Myometrial cell (primary cell): ENCODE results near the gene CSTB. TPM values are rescaled to one million over a fixed set of nuclear protein-coding genes. Genes with fewer than 3 reads are reported as not detected.

Experiments
- total RNA-seq: library from RNA; depleted of rRNA; stranded (reverse); fragments of >200 nt; gene quantifications from 2 replicates; pipeline ENCODE4 v1.2.3, GENCODE V29; 2015

The CSTB gene
- 10.1 and 13.5 TPM in 2 replicates for total RNA-seq

GRCh38 chr21:43775795-43776430 lies at the start of gene CSTB:
Gene CSTB, minus strand, starts transcription at chr21:43776308. Its CDS starts 39 bp downstream, at chr21:43776269.

GRCh38 chr21:43789276-43790009 lies 13.3 kb upstream of the CSTB start, which contains the start of gene RRP1:
Gene RRP1, plus strand, starts transcription at chr21:43789577. Its CDS starts 53 bp downstream, at chr21:43789630.

Other genes with a start within 250 kb of the CSTB start
- gene HSF2BP, start 116.8 kb downstream of the CSTB start, total RNA-seq, result 2.7 and 4.3 TPM in 2 replicates
- gene RRP1B, start 116.7 kb downstream of the CSTB start, total RNA-seq, result 20.9 and 23.9 TPM in 2 replicates
- 154 and 187 TPM in 2 replicates for gene PDXK, start 57.2 kb downstream of the CSTB start, total RNA-seq
- gene RRP1, start 13.3 kb upstream of the CSTB start, total RNA-seq, result 20.8 and 24.3 TPM in 2 replicates
- 49.8 and 57.7 TPM in 2 replicates for gene AGPAT3, start 88.9 kb upstream of the CSTB start, total RNA-seq
- gene TRAPPC10, start 236.0 kb upstream of the CSTB start, total RNA-seq, result 12.1 and 14.4 TPM in 2 replicates